Measurements from ENCODE around the gene SSTR5. TPM values are rescaled to one million over a fixed set of nuclear protein-coding genes. Genes with fewer than 3 reads are reported as not detected.

Gene SSTR5
- 0.30 to 0.64 TPM (median 0.54 TPM) in 5 replicates for total RNA-seq (2022; extraction: Qiagen RNA extraction)

GRCh38 chr16:1072526-1073261 is at the start of gene SSTR5:
TSS of gene SSTR5 (plus strand) at chr16:1072747. CDS start at chr16:1078869, 6,122 bp downstream.

GRCh38 chr16:1096169-1097082 is 23.9 kb downstream of the SSTR5 start, which contains the start of gene C1QTNF8:
TSS of gene C1QTNF8 (minus strand) at chr16:1096244. CDS start at chr16:1094922, 1,322 bp downstream.

Other genes starting within 250 kb of the SSTR5 start
- gene LMF1, start 101.8 kb upstream of the SSTR5 start, total RNA-seq (2022; extraction: Qiagen RNA extraction): 7.9 to 11.2 TPM (median 9.2 TPM) in 5 replicates
- gene SOX8, start 91.0 kb upstream of the SSTR5 start, total RNA-seq (2022; extraction: Qiagen RNA extraction): 2.2 to 4.2 TPM (median 3.6 TPM) in 5 replicates
- gene C1QTNF8, start 23.5 kb downstream of the SSTR5 start, total RNA-seq (2022; extraction: Qiagen RNA extraction): 0.05 TPM in 1 of 5 replicates, not detected in the others
- 9.5 to 19.7 TPM (median 17.4 TPM) in 5 replicates for gene CACNA1H, start 80.4 kb downstream of the SSTR5 start, total RNA-seq (2022; extraction: Qiagen RNA extraction)
- 0.08 to 0.09 TPM in 2 of 5 replicates, not detected in the others for gene TPSG1, start 152.5 kb downstream of the SSTR5 start, total RNA-seq (2022; extraction: Qiagen RNA extraction)
- gene TPSB2, start 157.4 kb downstream of the SSTR5 start, total RNA-seq (2022; extraction: Qiagen RNA extraction): 0.12 TPM in 1 of 5 replicates, not detected in the others
- gene TPSAB1, start 168.0 kb downstream of the SSTR5 start, total RNA-seq (2022; extraction: Qiagen RNA extraction): 0.11 to 0.27 TPM (median 0.13 TPM) in 3 of 5 replicates, not detected in the others
- gene TPSD1, start 183.3 kb downstream of the SSTR5 start, total RNA-seq (2022; extraction: Qiagen RNA extraction): not detected in 5 replicates
- gene UBE2I, start 236.9 kb downstream of the SSTR5 start, total RNA-seq (2022; extraction: Qiagen RNA extraction): 161 to 189 TPM (median 172 TPM) in 5 replicates

Measured in A549 treated with dexamethasone at 1 μM for 4 hours (cell line).